ENCODE measurements around the gene EFNB2. TPM values are rescaled to one million over a fixed set of nuclear protein-coding genes. Genes with fewer than 3 reads are reported as not detected.

Gene EFNB2
- total RNA-seq, 2 donors from 2014 or later: 41.8 to 104 TPM

- H3K27ac ChIP-seq: no peak overlapping the region
- no peaks in the 10 kb centered on the region for H3K27me3 ChIP-seq
- intact Hi-C loops (cut with DNase I): no loop called here
- no peaks in the 10 kb centered on the region for H3K4me1 ChIP-seq
- no peak for TF ChIP-seq CTCF (IDR thresholded peaks at IDR 0.05)
- DNase-seq: no peak
- no peak overlapping the region for H3K9ac ChIP-seq (ENCODE audit: low read depth in 2 of 2, low read length in 2 of 2)
- no peaks in the 10 kb centered on the region for H3K9me3 ChIP-seq
- no peaks in the 10 kb centered on the region for H3K36me3 ChIP-seq
- H3K4me3 ChIP-seq: no peak overlapping the region
These were observed 94.6 kb downstream of the EFNB2 start for GRCh38 chr13:106440866-106441265.

Other genes starting within 250 kb of the EFNB2 start
- 10 to 100 TPM; 58.7 to 60.0 TPM for gene ARGLU1, start 32.5 kb upstream of the EFNB2 start, total RNA-seq